Lower leg skin (tissue), 3 donors: Measurements from ENCODE around the gene PRC1.

Experiments used
- CTCF ChIP-seq, 3 donors: fragments of 450-650 bp; IDR thresholded peaks; one replicate each; pipeline ENCODE4 v1.5.1; 2016; ENCODE audit warnings: antibody characterized with exemption in 3 of 3, mild to moderate bottlenecking in 3 of 3, moderate library complexity in 2 of 3
- POLR2A ChIP-seq, 2 donors: fragments of 450-650 bp; IDR thresholded peaks; one replicate each; pipeline ENCODE4 v1.6.1; 2016 to 2017; ENCODE audit warnings: antibody characterized with exemption in 2 of 2, mild to moderate bottlenecking in 1 of 2, moderate library complexity in 1 of 2

- no peak for TF ChIP-seq CTCF (IDR thresholded peaks at IDR 0.05)
- TF ChIP-seq POLR2A (IDR thresholded peaks at IDR 0.05) = no peak
Observed at GRCh38 chr15:90945091-90945490, 49.2 kb downstream of the PRC1 start.
